SU-DHL-6 (cell line): Measurements from ENCODE around the gene NOL9.

ENCODE experiments used
- H2AFZ ChIP-seq: fragments of 200-600 bp; sonication (generic); 2 replicates; pipeline ENCODE4 v1.6.1; 2014; ENCODE audit warnings: low read depth, mild to moderate bottlenecking, moderate library complexity, mixed read lengths, antibody characterized with exemption, low read length; ENCODE audit not compliant: severe bottlenecking
- H3F3A ChIP-seq: fragments of 200-600 bp; shearing (Covaris generic); 2 replicates; pipeline ENCODE4 v1.6.0; 2016; ENCODE audit warnings: antibody characterized with exemption, mild to moderate bottlenecking; ENCODE audit not compliant: insufficient read depth
- H3K27ac ChIP-seq: fragments of 200-600 bp; sonication (generic); 2 replicates; pipeline ENCODE4 v1.5.1; 2016; ENCODE audit warnings: low read depth, mild to moderate bottlenecking, low read length, moderate library complexity, mixed read lengths
- H3K27me3 ChIP-seq: fragments of 200-600 bp; sonication (generic), shearing (Covaris generic); 2 replicates; pipeline ENCODE4 v1.6.0; 2014; ENCODE audit warnings: mild to moderate bottlenecking, low read length
- H3K36me3 ChIP-seq: fragments of 200-600 bp; sonication (generic); 2 replicates; pipeline ENCODE4 v1.6.1; 2014; ENCODE audit warnings: mild to moderate bottlenecking, low read length, mixed read lengths
- H3K4me2 ChIP-seq: fragments of 300-600, 200-600 bp; shearing (Covaris generic), sonication (generic); 2 replicates; pipeline ENCODE4 v1.6.0; 2014; ENCODE audit warnings: low read length, low read depth, mild to moderate bottlenecking; ENCODE audit not compliant: poor library complexity, severe bottlenecking
- H3K4me3 ChIP-seq: fragments of 200-600 bp; sonication (generic); 2 replicates; pipeline ENCODE4 v1.5.1; 2014; ENCODE audit warnings: antibody characterized with exemption, low read length, mild to moderate bottlenecking, mixed read lengths; ENCODE audit not compliant: insufficient read depth, poor library complexity, severe bottlenecking
- H3K79me2 ChIP-seq: fragments of 200-600 bp; sonication (generic); 2 replicates; pipeline ENCODE4 v1.6.1; 2014; ENCODE audit warnings: mild to moderate bottlenecking, low read length, moderate library complexity; ENCODE audit not compliant: insufficient read depth
- H3K9ac ChIP-seq: fragments of 200-600 bp; sonication (generic); 2 replicates; pipeline ENCODE4 v1.7.0; 2014; ENCODE audit warnings: mild to moderate bottlenecking, low read length
- H3K9me2 ChIP-seq: fragments of 200-600 bp; sonication (generic); replicated peaks from 2 replicates; pipeline ENCODE4 v1.6.1; 2014; ENCODE audit warnings: low read length; ENCODE audit not compliant: insufficient read depth
- H3K9me3 ChIP-seq: fragments of 200-600 bp; sonication (generic); 2 replicates; pipeline ENCODE4 v1.6.1; 2014; ENCODE audit warnings: low read length, mixed read lengths; ENCODE audit not compliant: insufficient read depth
- H4K20me1 ChIP-seq: fragments of 200-600 bp; sonication (generic); 2 replicates; pipeline ENCODE4 v1.6.1; 2014; ENCODE audit warnings: low read depth, mild to moderate bottlenecking, antibody characterized with exemption, low read length, moderate library complexity, mixed read lengths
- CTCF ChIP-seq: fragments of 200-600 bp; sonication (generic); IDR thresholded peaks from one replicate; pipeline ENCODE4 v1.5.1; 2017; ENCODE audit warnings: antibody characterized with exemption, mild to moderate bottlenecking, low read length, moderate library complexity; ENCODE audit not compliant: insufficient read depth, poor library complexity, severe bottlenecking
- EZH2phosphoT487 ChIP-seq: fragments of 200-600 bp; sonication (generic), shearing (Covaris generic); conservative IDR thresholded peaks from 2 replicates; pipeline ENCODE4 v1.6.1; 2018; ENCODE audit warnings: mild to moderate bottlenecking, antibody characterized with exemption, low read length, moderate library complexity, mixed read lengths

Gene NOL9

GRCh38 chr1:6536291-6536690, 18.0 kb downstream of the NOL9 start:
- no peak overlapping the region for H3K9ac ChIP-seq
- TF ChIP-seq EZH2phosphoT487 (no peak), CTCF (no peak)
- no peaks in the 10 kb centered on the region for H4K20me1 ChIP-seq
- no peak overlapping the region for H3K4me2 ChIP-seq
- H3K27me3 ChIP-seq: no peaks in the 10 kb centered on the region
- H2AFZ ChIP-seq: no peak overlapping the region
- peaks cover 12% of the 10 kb centered on the region; the same call in 1 of the 2 replicates for H3K36me3 ChIP-seq
- no peaks in the 10 kb centered on the region for H3F3A ChIP-seq
- H3K27ac ChIP-seq: no peak overlapping the region
- no peak overlapping the region for H3K4me3 ChIP-seq
- H3K9me3 ChIP-seq: no peaks in the 10 kb centered on the region
- H3K79me2 ChIP-seq: peaks cover 11% of the 10 kb centered on the region; the same call in 1 of the 2 replicates
- no peaks in the 10 kb centered on the region for H3K9me2 ChIP-seq

GRCh38 chr1:6535214-6535613, 19.1 kb downstream of the NOL9 start:
- H3K4me3 ChIP-seq: no peak overlapping the region
- no peak overlapping the region for H2AFZ ChIP-seq
- H3K4me2 ChIP-seq: no peak overlapping the region
- no peak overlapping the region for H3K9ac ChIP-seq
- no peak overlapping the region for H3K27ac ChIP-seq
- H4K20me1 ChIP-seq: no peaks in the 10 kb centered on the region
- 0 out of 2 replicates have a peak, but pooled peaks cover 13% of the 10 kb centered on the region for H3K36me3 ChIP-seq
- no peaks in the 10 kb centered on the region for H3K9me2 ChIP-seq
- H3K27me3 ChIP-seq: no peaks in the 10 kb centered on the region
- H3K9me3 ChIP-seq: no peaks in the 10 kb centered on the region
- H3K79me2 ChIP-seq: peaks cover 11% of the 10 kb centered on the region; the same call in 1 of the 2 replicates
- TF ChIP-seq CTCF: no peak
- TF ChIP-seq EZH2phosphoT487: no peak
- no peaks in the 10 kb centered on the region for H3F3A ChIP-seq

- Histone ChIP-seq H3K27ac (no peak overlapping the region), H4K20me1 (no peaks in the 10 kb centered on the region), H3K4me3 (no peak overlapping the region), H3K27me3 (no peaks in the 10 kb centered on the region), H2AFZ (no peak overlapping the region), H3K9me2 (no peaks in the 10 kb centered on the region), H3F3A (no peaks in the 10 kb centered on the region), H3K4me2 (no peak overlapping the region), H3K79me2 (peaks cover 11% of the 10 kb centered on the region; the same call in 1 of the 2 replicates), H3K36me3 (0 out of 2 replicates have a peak, but pooled peaks cover 13% of the 10 kb centered on the region), H3K9ac (no peak overlapping the region), H3K9me3 (no peaks in the 10 kb centered on the region)
- TF ChIP-seq EZH2phosphoT487: no peak
- no peak for TF ChIP-seq CTCF
These were observed 20.0 kb downstream of the NOL9 start for GRCh38 chr1:6534248-6534822.
